Measurements from ENCODE around the gene ENO4.

The ENO4 gene

GRCh38 chr10:116817178-116817577 is 32.1 kb upstream of the ENO4 start:
- DNase-seq (ENCODE audit: low spot score) = no peak
- TF ChIP-seq CTCF (IDR thresholded peaks at IDR 0.05; ENCODE audit: borderline replicate concordance, control extremely low read depth, extremely low read depth, insufficient read depth, missing control alignments) = no peak
- in situ Hi-C loops (cut with MboI; ENCODE audit: low sequenced_read_pairs, unreplicated experiment) = no loop called here

GRCh38 chr10:116817780-116818343 is 31.4 kb upstream of the ENO4 start:
- DNase-seq (ENCODE audit: low spot score) = no peak
- TF ChIP-seq CTCF (IDR thresholded peaks at IDR 0.05; ENCODE audit: borderline replicate concordance, control extremely low read depth, extremely low read depth, insufficient read depth, missing control alignments) = no peak
- in situ Hi-C loops (cut with MboI; ENCODE audit: low sequenced_read_pairs, unreplicated experiment) = no loop called here

- no peak for TF ChIP-seq CTCF (IDR thresholded peaks at IDR 0.05; ENCODE audit: borderline replicate concordance, control extremely low read depth, extremely low read depth, insufficient read depth, missing control alignments)
- DNase-seq (ENCODE audit: low spot score) = no peak
- in situ Hi-C loops (cut with MboI; ENCODE audit: low sequenced_read_pairs, unreplicated experiment) = no loop called here
Observed at GRCh38 chr10:116819999-116820677, 29.2 kb upstream of the ENO4 start.

GRCh38 chr10:116825901-116826300 is 23.4 kb upstream of the ENO4 start:
- in situ Hi-C loops (cut with MboI; ENCODE audit: low sequenced_read_pairs, unreplicated experiment) = no loop called here
- no peak for TF ChIP-seq CTCF (IDR thresholded peaks at IDR 0.05; ENCODE audit: borderline replicate concordance, control extremely low read depth, extremely low read depth, insufficient read depth, missing control alignments)
- DNase-seq (ENCODE audit: low spot score) = no peak

- TF ChIP-seq CTCF (IDR thresholded peaks at IDR 0.05; ENCODE audit: borderline replicate concordance, control extremely low read depth, extremely low read depth, insufficient read depth, missing control alignments) = no peak
- DNase-seq (ENCODE audit: low spot score) = no peak
- in situ Hi-C loops (cut with MboI; ENCODE audit: low sequenced_read_pairs, unreplicated experiment) = no loop called here
Observed at GRCh38 chr10:116826803-116827202, 22.5 kb upstream of the ENO4 start.

GRCh38 chr10:116827214-116827671 is 22.1 kb upstream of the ENO4 start:
- no peak for DNase-seq (ENCODE audit: low spot score)
- no peak for TF ChIP-seq CTCF (IDR thresholded peaks at IDR 0.05; ENCODE audit: borderline replicate concordance, control extremely low read depth, extremely low read depth, insufficient read depth, missing control alignments)
- in situ Hi-C loops (cut with MboI; ENCODE audit: low sequenced_read_pairs, unreplicated experiment) = no loop called here

Measured in GM13976 (cell line).